HG02884 (cell line): ENCODE data around the gene PACS2.

Source experiments
- ATAC-seq: cut with Tn5 transposase; IDR thresholded peaks from one replicate; pipeline ENCODE4 v1.9.1; 2021; ENCODE audit warnings: mild to moderate bottlenecking, moderate library complexity; ENCODE audit not compliant: unreplicated experiment

Gene PACS2

GRCh38 chr14:105436891-105437722 lies 122.6 kb downstream of the PACS2 start:
- no peak for ATAC-seq

- ATAC-seq: no peak
These were observed 123.4 kb downstream of the PACS2 start for GRCh38 chr14:105437723-105438500.

- no peak for ATAC-seq
These were observed 124.6 kb downstream of the PACS2 start for GRCh38 chr14:105439179-105439578.

GRCh38 chr14:105439710-105440553 lies 125.4 kb downstream of the PACS2 start:
- no peak for ATAC-seq

- ATAC-seq: no peak
These were observed 126.0 kb downstream of the PACS2 start for GRCh38 chr14:105440554-105440900.

GRCh38 chr14:105440992-105441391 lies 126.4 kb downstream of the PACS2 start:
- ATAC-seq: no peak

- ATAC-seq: no peak
These were observed 127.6 kb downstream of the PACS2 start for GRCh38 chr14:105442125-105442524.

GRCh38 chr14:105442834-105443233 lies 128.3 kb downstream of the PACS2 start:
- no peak for ATAC-seq

GRCh38 chr14:105444859-105445258 lies 130.3 kb downstream of the PACS2 start:
- ATAC-seq: no peak

GRCh38 chr14:105445290-105445689 lies 130.7 kb downstream of the PACS2 start:
- no peak for ATAC-seq

- no peak for ATAC-seq
These were observed 131.6 kb downstream of the PACS2 start for GRCh38 chr14:105445901-105446845.

GRCh38 chr14:105446971-105447370 lies 132.4 kb downstream of the PACS2 start:
- no peak for ATAC-seq
